ENCODE data around the gene PIGN.
"Not testable (repeated sequence)": the region's sequence is repeated elsewhere in the genome, so short reads cannot be mapped to it uniquely, and the experiment has no call there.

The PIGN gene

GRCh38 chr18:62177271-62177670 lies 9.6 kb downstream of the PIGN start:
- H3K4me3 ChIP-seq (ENCODE audit: low read depth in 1 of 2, low read length in 2 of 2): no peak overlapping the region
- H3K27ac ChIP-seq (ENCODE audit: low read length): no peak overlapping the region
- H3K4me1 ChIP-seq (ENCODE audit: control insufficient read depth in 1 of 2, insufficient read depth in 2 of 2, low read length in 2 of 2): no peaks in the 10 kb centered on the region
- no peaks in the 10 kb centered on the region for H3K9me3 ChIP-seq (ENCODE audit: control insufficient read depth in 1 of 2, low read length in 2 of 2)
- H3K36me3 ChIP-seq (ENCODE audit: control insufficient read depth in 1 of 2, insufficient read depth in 2 of 2, low read length in 2 of 2): no peaks in the 10 kb centered on the region
- no peaks in the 10 kb centered on the region for H3K27me3 ChIP-seq (ENCODE audit: low read depth, low read length)

- no peaks in the 10 kb centered on the region for H3K27me3 ChIP-seq (ENCODE audit: low read depth, low read length)
Observed at GRCh38 chr18:62175521-62175920, 11.3 kb downstream of the PIGN start.

GRCh38 chr18:62172298-62172697 lies 14.6 kb downstream of the PIGN start:
- H3K27me3 ChIP-seq (ENCODE audit: low read depth, low read length): no peaks in the 10 kb centered on the region
- H3K9me3 ChIP-seq (ENCODE audit: control insufficient read depth in 1 of 2, low read length in 2 of 2): no peaks in the 10 kb centered on the region
- no peaks in the 10 kb centered on the region for H3K36me3 ChIP-seq (ENCODE audit: control insufficient read depth in 1 of 2, insufficient read depth in 2 of 2, low read length in 2 of 2)
- H3K4me3 ChIP-seq (ENCODE audit: low read depth in 1 of 2, low read length in 2 of 2): no peak overlapping the region
- no peaks in the 10 kb centered on the region for H3K4me1 ChIP-seq (ENCODE audit: control insufficient read depth in 1 of 2, insufficient read depth in 2 of 2, low read length in 2 of 2)
- H3K27ac ChIP-seq (ENCODE audit: low read length): no peak overlapping the region

More at GRCh38 chr18:62175521-62175920, 11.3 kb downstream of the PIGN start:
- Histone ChIP-seq H3K4me1 (ENCODE audit: control insufficient read depth in 1 of 2, insufficient read depth in 2 of 2, low read length in 2 of 2) (no peaks in the 10 kb centered on the region), H3K9me3 (ENCODE audit: control insufficient read depth in 1 of 2, low read length in 2 of 2) (no peaks in the 10 kb centered on the region), H3K4me3 (ENCODE audit: low read depth in 1 of 2, low read length in 2 of 2) (no peak overlapping the region), H3K27ac (ENCODE audit: low read length) (no peak overlapping the region), H3K36me3 (ENCODE audit: control insufficient read depth in 1 of 2, insufficient read depth in 2 of 2, low read length in 2 of 2) (no peaks in the 10 kb centered on the region)

GRCh38 chr18:62170857-62171256 lies 16.0 kb downstream of the PIGN start:
- H3K36me3 ChIP-seq (ENCODE audit: control insufficient read depth in 1 of 2, insufficient read depth in 2 of 2, low read length in 2 of 2): no peaks in the 10 kb centered on the region
- H3K27ac ChIP-seq (ENCODE audit: low read length): no peak overlapping the region
- no peak overlapping the region for H3K4me3 ChIP-seq (ENCODE audit: low read depth in 1 of 2, low read length in 2 of 2)
- H3K4me1 ChIP-seq (ENCODE audit: control insufficient read depth in 1 of 2, insufficient read depth in 2 of 2, low read length in 2 of 2): no peaks in the 10 kb centered on the region
- no peaks in the 10 kb centered on the region for H3K9me3 ChIP-seq (ENCODE audit: control insufficient read depth in 1 of 2, low read length in 2 of 2)
- no peaks in the 10 kb centered on the region for H3K27me3 ChIP-seq (ENCODE audit: low read depth, low read length)

GRCh38 chr18:62166524-62166923 lies 20.3 kb downstream of the PIGN start:
- H3K4me1 ChIP-seq (ENCODE audit: control insufficient read depth in 1 of 2, insufficient read depth in 2 of 2, low read length in 2 of 2); H3K4me3 ChIP-seq (ENCODE audit: low read depth in 1 of 2, low read length in 2 of 2); H3K27me3 ChIP-seq (ENCODE audit: low read depth, low read length); H3K9me3 ChIP-seq (ENCODE audit: control insufficient read depth in 1 of 2, low read length in 2 of 2); H3K27ac ChIP-seq (ENCODE audit: low read length); H3K36me3 ChIP-seq (ENCODE audit: control insufficient read depth in 1 of 2, insufficient read depth in 2 of 2, low read length in 2 of 2): not testable (repeated sequence)

- Histone ChIP-seq H3K9me3 (ENCODE audit: control insufficient read depth in 1 of 2, low read length in 2 of 2) (no peaks in the 10 kb centered on the region), H3K36me3 (ENCODE audit: control insufficient read depth in 1 of 2, insufficient read depth in 2 of 2, low read length in 2 of 2) (peaks cover 0 to under 1% of the 10 kb centered on the region in 2 donors), H3K27me3 (ENCODE audit: low read depth, low read length) (no peaks in the 10 kb centered on the region), H3K4me3 (ENCODE audit: low read depth in 1 of 2, low read length in 2 of 2) (no peak overlapping the region), H3K4me1 (ENCODE audit: control insufficient read depth in 1 of 2, insufficient read depth in 2 of 2, low read length in 2 of 2) (no peaks in the 10 kb centered on the region), H3K27ac (ENCODE audit: low read length) (no peak overlapping the region)
Observed at GRCh38 chr18:62165583-62165982, 21.3 kb downstream of the PIGN start.

GRCh38 chr18:62164855-62165487 lies 21.9 kb downstream of the PIGN start:
- no peak overlapping the region for H3K27ac ChIP-seq (ENCODE audit: low read length)
- peaks cover 0 to 6% of the 10 kb centered on the region in 2 donors for H3K36me3 ChIP-seq (ENCODE audit: control insufficient read depth in 1 of 2, insufficient read depth in 2 of 2, low read length in 2 of 2)
- no peaks in the 10 kb centered on the region for H3K27me3 ChIP-seq (ENCODE audit: low read depth, low read length)
- H3K4me1 ChIP-seq (ENCODE audit: control insufficient read depth in 1 of 2, insufficient read depth in 2 of 2, low read length in 2 of 2): no peaks in the 10 kb centered on the region
- no peaks in the 10 kb centered on the region for H3K9me3 ChIP-seq (ENCODE audit: control insufficient read depth in 1 of 2, low read length in 2 of 2)
- H3K4me3 ChIP-seq (ENCODE audit: low read depth in 1 of 2, low read length in 2 of 2): no peak overlapping the region

- Histone ChIP-seq H3K27ac (ENCODE audit: low read length) (no peak overlapping the region), H3K4me3 (ENCODE audit: low read depth in 1 of 2, low read length in 2 of 2) (no peak overlapping the region), H3K36me3 (ENCODE audit: control insufficient read depth in 1 of 2, insufficient read depth in 2 of 2, low read length in 2 of 2) (peaks cover 0 to 7% of the 10 kb centered on the region in 2 donors), H3K9me3 (ENCODE audit: control insufficient read depth in 1 of 2, low read length in 2 of 2) (no peaks in the 10 kb centered on the region), H3K4me1 (ENCODE audit: control insufficient read depth in 1 of 2, insufficient read depth in 2 of 2, low read length in 2 of 2) (no peaks in the 10 kb centered on the region), H3K27me3 (ENCODE audit: low read depth, low read length) (no peaks in the 10 kb centered on the region)
Observed at GRCh38 chr18:62164310-62164709, 22.5 kb downstream of the PIGN start.

- Histone ChIP-seq H3K36me3 (ENCODE audit: control insufficient read depth in 1 of 2, insufficient read depth in 2 of 2, low read length in 2 of 2) (peaks cover 0 to 14% of the 10 kb centered on the region in 2 donors), H3K9me3 (ENCODE audit: control insufficient read depth in 1 of 2, low read length in 2 of 2) (no peaks in the 10 kb centered on the region), H3K27me3 (ENCODE audit: low read depth, low read length) (no peaks in the 10 kb centered on the region), H3K4me1 (ENCODE audit: control insufficient read depth in 1 of 2, insufficient read depth in 2 of 2, low read length in 2 of 2) (no peaks in the 10 kb centered on the region), H3K4me3 (ENCODE audit: low read depth in 1 of 2, low read length in 2 of 2) (no peak overlapping the region), H3K27ac (ENCODE audit: low read length) (no peak overlapping the region)
Observed at GRCh38 chr18:62157843-62158242, 29.0 kb downstream of the PIGN start.

- no peaks in the 10 kb centered on the region for H3K9me3 ChIP-seq (ENCODE audit: control insufficient read depth in 1 of 2, low read length in 2 of 2)
- H3K27ac ChIP-seq (ENCODE audit: low read length): no peak overlapping the region
- peaks cover 0 to 8% of the 10 kb centered on the region in 2 donors for H3K36me3 ChIP-seq (ENCODE audit: control insufficient read depth in 1 of 2, insufficient read depth in 2 of 2, low read length in 2 of 2)
- no peaks in the 10 kb centered on the region for H3K4me1 ChIP-seq (ENCODE audit: control insufficient read depth in 1 of 2, insufficient read depth in 2 of 2, low read length in 2 of 2)
- H3K27me3 ChIP-seq (ENCODE audit: low read depth, low read length): no peaks in the 10 kb centered on the region
- no peak overlapping the region for H3K4me3 ChIP-seq (ENCODE audit: low read depth in 1 of 2, low read length in 2 of 2)
Observed at GRCh38 chr18:62152844-62153243, 34.0 kb downstream of the PIGN start.

- H3K36me3 ChIP-seq (ENCODE audit: control insufficient read depth in 1 of 2, insufficient read depth in 2 of 2, low read length in 2 of 2): peaks cover 2 to 8% of the 10 kb centered on the region in 2 donors
- H3K4me1 ChIP-seq (ENCODE audit: control insufficient read depth in 1 of 2, insufficient read depth in 2 of 2, low read length in 2 of 2): no peaks in the 10 kb centered on the region
- H3K4me3 ChIP-seq (ENCODE audit: low read depth in 1 of 2, low read length in 2 of 2): no peak overlapping the region
- H3K27me3 ChIP-seq (ENCODE audit: low read depth, low read length): no peaks in the 10 kb centered on the region
- no peaks in the 10 kb centered on the region for H3K9me3 ChIP-seq (ENCODE audit: control insufficient read depth in 1 of 2, low read length in 2 of 2)
- no peak overlapping the region for H3K27ac ChIP-seq (ENCODE audit: low read length)
Observed at GRCh38 chr18:62151068-62151771, 35.6 kb downstream of the PIGN start.

GRCh38 chr18:62144338-62144737 lies 42.5 kb downstream of the PIGN start:
- no peak overlapping the region for H3K27ac ChIP-seq (ENCODE audit: low read length)
- peaks cover 7 to 14% of the 10 kb centered on the region in 2 donors for H3K36me3 ChIP-seq (ENCODE audit: control insufficient read depth in 1 of 2, insufficient read depth in 2 of 2, low read length in 2 of 2)

More at GRCh38 chr18:62144338-62144737, 42.5 kb downstream of the PIGN start:
- H3K4me1 ChIP-seq (ENCODE audit: control insufficient read depth in 1 of 2, insufficient read depth in 2 of 2, low read length in 2 of 2): no peaks in the 10 kb centered on the region
- no peak overlapping the region for H3K4me3 ChIP-seq (ENCODE audit: low read depth in 1 of 2, low read length in 2 of 2)
- no peaks in the 10 kb centered on the region for H3K9me3 ChIP-seq (ENCODE audit: control insufficient read depth in 1 of 2, low read length in 2 of 2)
- H3K27me3 ChIP-seq (ENCODE audit: low read depth, low read length): no peaks in the 10 kb centered on the region
